ENCODE data around the gene LIN28B. TPM values are rescaled to one million over a fixed set of nuclear protein-coding genes. Genes with fewer than 3 reads are reported as not detected.

Gene LIN28B
- 1 to 10 TPM in 1 of 2 donors, not detected in 1; 2.8 TPM for total RNA-seq
- polyA plus RNA-seq: not detected

- H3K9ac ChIP-seq (ENCODE audit: low read depth in 1 of 2, low read length in 2 of 2): no peak within 1 kb of the TSS
Measured at GRCh38 chr6:104956731-104957294, at the start of gene LIN28B. LIN28B (plus strand) TSS chr6:104957107; CDS start chr6:104957251, 144 bp downstream.

GRCh38 chr6:104908031-104908887, 48.6 kb upstream of the LIN28B start:
- Histone ChIP-seq H3K9ac (ENCODE audit: low read depth in 1 of 2, low read length in 2 of 2) (no peak overlapping the region), H3K9me3 (ENCODE audit: control insufficient read depth in 4 of 4, low read length in 3 of 4) (peaks cover 0 to 12% (median 1%) of the 10 kb centered on the region in 4 donors), H3K4me1 (ENCODE audit: control insufficient read depth in 4 of 4, insufficient read depth in 4 of 4, low read length in 3 of 4) (no peaks in the 10 kb centered on the region), H3K27me3 (ENCODE audit: control insufficient read depth in 4 of 4, insufficient read depth in 4 of 4, low read length in 3 of 4) (peaks cover 0 to 2% (median 0%) of the 10 kb centered on the region in 4 donors), H3K36me3 (ENCODE audit: control insufficient read depth in 4 of 4, insufficient read depth in 3 of 4, low read depth in 1 of 4, low read length in 3 of 4) (no peaks in the 10 kb centered on the region), H3K27ac (ENCODE audit: low read depth in 1 of 2, low read length in 2 of 2) (no peak overlapping the region), H3K4me3 (ENCODE audit: low read depth in 1 of 3, low read length in 3 of 3) (no peak overlapping the region)
- no peak for TF ChIP-seq MAX (IDR thresholded peaks at IDR 0.05)
- no peak for TF ChIP-seq ZBTB33 (IDR thresholded peaks at IDR 0.05)
- no peak for TF ChIP-seq RXRA (IDR thresholded peaks at IDR 0.05)
- no peak for TF ChIP-seq SP1 (IDR thresholded peaks at IDR 0.05)
- no peak for TF ChIP-seq YY1 (IDR thresholded peaks at IDR 0.05)
- TF ChIP-seq EGR1 (IDR thresholded peaks at IDR 0.05; ENCODE audit: low read depth in 2 of 2): no peak
- no peak for TF ChIP-seq NR2F2 (IDR thresholded peaks at IDR 0.05)
- TF ChIP-seq REST (IDR thresholded peaks at IDR 0.05): no peak
- TF ChIP-seq HNF4G (IDR thresholded peaks at IDR 0.05): no peak
- no peak for TF ChIP-seq JUND (IDR thresholded peaks at IDR 0.05)
- no peak for TF ChIP-seq GABPA (IDR thresholded peaks at IDR 0.05 in 1 of 2, conservative IDR thresholded peaks at IDR 0.05 in 1 of 2)
- TF ChIP-seq FOXA1 (IDR thresholded peaks at IDR 0.05): no peak
- TF ChIP-seq FOXA2 (IDR thresholded peaks at IDR 0.05): no peak
- no peak for TF ChIP-seq RAD21 (IDR thresholded peaks at IDR 0.05)
- no peak for TF ChIP-seq ATF3 (IDR thresholded peaks at IDR 0.05)
- no peak for TF ChIP-seq CTCF (IDR thresholded peaks at IDR 0.05; ENCODE audit: low read depth, low read length, missing input control)
- TF ChIP-seq TAF1 (conservative IDR thresholded peaks at IDR 0.05): no peak
- DNase-seq (ENCODE audit: low spot score): no peak
- WGBS: 82% methylated on average over 6 of the region's 6 CpGs

More at GRCh38 chr6:104956731-104957294, at the start of gene LIN28B:
- no peak within 1 kb of the TSS for H3K4me3 ChIP-seq (ENCODE audit: low read depth in 1 of 3, low read length in 3 of 3)
- 6% methylated on average over 15 of the region's 15 CpGs for WGBS
- H3K27me3 ChIP-seq (ENCODE audit: control insufficient read depth in 4 of 4, insufficient read depth in 4 of 4, low read length in 3 of 4): peaks cover 0 to 33% (median 15%) of the 10 kb centered on the region in 4 donors
- TF ChIP-seq RXRA (IDR thresholded peaks at IDR 0.05): no peak
- no peaks in the 10 kb centered on the region for H3K36me3 ChIP-seq (ENCODE audit: control insufficient read depth in 4 of 4, insufficient read depth in 3 of 4, low read depth in 1 of 4, low read length in 3 of 4)
- H3K4me1 ChIP-seq (ENCODE audit: control insufficient read depth in 4 of 4, insufficient read depth in 4 of 4, low read length in 3 of 4): peaks cover 0 to 6% (median under 1%) of the 10 kb centered on the region in 4 donors
- no peak within 1 kb of the TSS for H3K27ac ChIP-seq (ENCODE audit: low read depth in 1 of 2, low read length in 2 of 2)
- no peak for DNase-seq (ENCODE audit: low spot score)
- H3K9me3 ChIP-seq (ENCODE audit: control insufficient read depth in 4 of 4, low read length in 3 of 4): peaks cover 0 to 6% (median 0%) of the 10 kb centered on the region in 4 donors
